Measurements from ENCODE around the gene MNAT1.

DNA sequence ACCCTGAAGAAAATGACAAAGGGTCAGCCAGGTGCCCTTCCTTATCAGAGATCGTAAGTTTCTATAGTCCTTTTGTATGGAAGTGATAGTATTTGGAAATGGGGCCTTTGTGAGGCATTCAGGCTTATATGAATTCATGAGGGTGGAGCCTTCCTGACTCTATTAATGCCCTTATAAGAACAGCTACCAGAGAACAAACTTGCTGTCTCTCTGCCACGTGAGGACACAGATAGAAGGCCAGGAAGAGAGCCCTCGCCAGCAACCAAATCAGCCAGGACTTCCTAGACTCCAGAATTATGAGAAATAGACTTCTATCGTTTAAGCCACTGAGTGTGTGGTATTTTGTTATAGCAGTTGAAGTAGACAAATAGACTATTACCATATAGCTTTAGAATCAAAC lies 209.6 kb downstream of the MNAT1 start:
- TF ChIP-seq, protein P1, sequence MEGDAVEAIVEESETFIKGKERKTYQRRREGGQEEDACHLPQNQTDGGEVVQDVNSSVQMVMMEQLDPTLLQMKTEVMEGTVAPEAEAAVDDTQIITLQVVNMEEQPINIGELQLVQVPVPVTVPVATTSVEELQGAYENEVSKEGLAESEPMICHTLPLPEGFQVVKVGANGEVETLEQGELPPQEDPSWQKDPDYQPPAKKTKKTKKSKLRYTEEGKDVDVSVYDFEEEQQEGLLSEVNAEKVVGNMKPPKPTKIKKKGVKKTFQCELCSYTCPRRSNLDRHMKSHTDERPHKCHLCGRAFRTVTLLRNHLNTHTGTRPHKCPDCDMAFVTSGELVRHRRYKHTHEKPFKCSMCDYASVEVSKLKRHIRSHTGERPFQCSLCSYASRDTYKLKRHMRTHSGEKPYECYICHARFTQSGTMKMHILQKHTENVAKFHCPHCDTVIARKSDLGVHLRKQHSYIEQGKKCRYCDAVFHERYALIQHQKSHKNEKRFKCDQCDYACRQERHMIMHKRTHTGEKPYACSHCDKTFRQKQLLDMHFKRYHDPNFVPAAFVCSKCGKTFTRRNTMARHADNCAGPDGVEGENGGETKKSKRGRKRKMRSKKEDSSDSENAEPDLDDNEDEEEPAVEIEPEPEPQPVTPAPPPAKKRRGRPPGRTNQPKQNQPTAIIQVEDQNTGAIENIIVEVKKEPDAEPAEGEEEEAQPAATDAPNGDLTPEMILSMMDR (IDR thresholded peaks at IDR 0.05): no peak
- no peak for TF ChIP-seq POLR2A (IDR thresholded peaks at IDR 0.05)
